ENCODE results near the gene MYOM3.

- no peak for TF ChIP-seq CTCF (IDR thresholded peaks at IDR 0.05; ENCODE audit: poor library complexity)
- TF ChIP-seq EZH2 (IDR thresholded peaks at IDR 0.05; ENCODE audit: borderline replicate concordance) = no peak
Measured at GRCh38 chr1:24102961-24103360, 9.0 kb downstream of the MYOM3 start.
